NCI-H146 treated with DMSO at 0.1 percent for 48 hours (cell line): ENCODE measurements around the gene PRPF19.

Source experiments
- DNase-seq: peaks from one replicate; lab custom pipeline; 2025; ENCODE audit not compliant: unreplicated experiment; lab: John Stamatoyannopoulos, UW

Gene PRPF19

DNA sequence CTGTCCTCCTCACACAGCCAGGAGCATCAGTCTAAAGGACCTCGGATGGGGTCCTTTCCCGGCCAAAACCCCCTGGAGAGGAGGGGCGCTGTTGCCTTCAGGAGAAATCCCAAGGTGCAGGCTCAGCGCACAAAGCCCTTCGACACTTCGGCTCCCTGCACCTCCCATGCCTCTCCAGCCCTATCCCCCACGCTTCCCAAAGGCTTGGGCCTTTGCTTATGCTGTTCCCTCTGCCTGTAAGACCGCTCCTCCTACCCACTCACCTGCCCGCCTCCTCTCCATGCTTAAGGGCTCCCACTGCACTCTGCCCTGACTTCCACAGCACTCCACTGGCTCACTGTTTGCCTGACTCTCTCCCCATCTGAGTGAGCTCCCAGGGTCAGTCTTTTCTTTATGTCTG is 32.1 kb upstream of the PRPF19 start:
- no peak for DNase-seq

DNA sequence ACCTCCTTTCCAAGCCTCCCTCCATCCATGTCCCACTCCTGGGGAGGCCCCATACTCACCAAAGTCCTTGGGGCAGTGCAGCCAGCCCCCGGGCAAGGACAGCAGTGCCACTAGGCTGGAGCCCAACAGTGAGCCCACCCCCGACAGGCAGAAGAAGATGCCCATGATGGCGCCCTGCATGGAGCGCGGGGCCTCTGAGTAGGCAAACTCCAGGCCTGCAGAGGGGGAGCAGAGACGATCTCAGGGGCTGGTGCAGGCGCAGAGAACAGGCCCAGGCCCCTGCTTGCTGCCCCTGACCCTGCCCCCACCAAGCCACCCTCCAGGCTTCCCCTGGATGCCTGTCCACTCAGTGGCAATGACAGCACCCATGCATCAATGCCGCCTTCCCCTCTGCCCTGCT is 31.4 kb upstream of the PRPF19 start:
- no peak for DNase-seq

DNA sequence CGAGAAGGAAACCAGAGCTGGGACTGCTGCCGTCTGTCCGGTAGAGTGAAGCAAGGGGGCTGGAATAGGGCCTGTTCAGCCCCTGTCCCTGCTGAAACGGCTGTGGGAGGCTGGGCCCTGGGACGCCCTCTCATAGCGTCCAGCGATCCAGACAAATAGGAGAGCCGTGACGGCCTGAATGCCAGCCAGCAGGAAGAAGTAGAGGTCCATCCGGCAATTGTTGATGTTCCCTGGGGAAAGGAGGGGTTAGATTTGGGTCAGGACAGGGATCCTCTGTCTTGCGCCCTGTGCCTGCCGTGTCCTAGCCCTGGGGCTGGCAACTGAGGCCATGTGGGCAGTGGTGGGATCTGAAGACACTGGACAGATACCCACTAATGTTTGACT is 30.8 kb upstream of the PRPF19 start:
- no peak for DNase-seq

DNA sequence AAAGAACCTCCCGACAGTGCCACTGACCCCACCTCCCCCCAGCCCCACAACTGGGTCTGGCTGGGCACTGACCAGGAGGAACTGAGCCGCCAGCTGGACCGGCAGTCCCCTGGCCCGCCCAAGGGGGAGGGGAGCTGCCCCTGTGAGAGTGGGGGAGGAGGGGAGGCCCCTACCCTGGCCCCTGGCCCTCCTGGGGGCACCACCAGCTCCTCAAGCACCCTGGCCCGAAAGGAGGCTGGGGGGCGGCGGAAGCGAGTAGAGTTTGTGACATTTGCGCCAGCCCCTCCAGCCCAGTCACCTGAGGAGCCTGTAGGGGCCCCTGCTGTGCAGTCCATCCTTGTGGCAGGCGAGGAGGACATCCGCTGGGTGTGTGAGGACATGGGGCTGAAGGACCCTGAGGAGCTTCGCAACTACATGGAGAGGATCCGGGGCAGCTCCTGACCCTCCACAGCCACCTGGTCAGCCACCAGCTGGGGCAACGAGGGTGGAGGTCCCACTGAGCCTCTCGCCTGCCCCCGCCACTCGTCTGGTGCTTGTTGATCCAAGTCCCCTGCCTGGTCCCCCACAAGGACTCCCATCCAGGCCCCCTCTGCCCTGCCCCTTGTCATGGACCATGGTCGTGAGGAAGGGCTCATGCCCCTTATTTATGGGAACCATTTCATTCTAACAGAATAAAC is 30.2 kb upstream of the PRPF19 start:
- no peak for DNase-seq

DNA sequence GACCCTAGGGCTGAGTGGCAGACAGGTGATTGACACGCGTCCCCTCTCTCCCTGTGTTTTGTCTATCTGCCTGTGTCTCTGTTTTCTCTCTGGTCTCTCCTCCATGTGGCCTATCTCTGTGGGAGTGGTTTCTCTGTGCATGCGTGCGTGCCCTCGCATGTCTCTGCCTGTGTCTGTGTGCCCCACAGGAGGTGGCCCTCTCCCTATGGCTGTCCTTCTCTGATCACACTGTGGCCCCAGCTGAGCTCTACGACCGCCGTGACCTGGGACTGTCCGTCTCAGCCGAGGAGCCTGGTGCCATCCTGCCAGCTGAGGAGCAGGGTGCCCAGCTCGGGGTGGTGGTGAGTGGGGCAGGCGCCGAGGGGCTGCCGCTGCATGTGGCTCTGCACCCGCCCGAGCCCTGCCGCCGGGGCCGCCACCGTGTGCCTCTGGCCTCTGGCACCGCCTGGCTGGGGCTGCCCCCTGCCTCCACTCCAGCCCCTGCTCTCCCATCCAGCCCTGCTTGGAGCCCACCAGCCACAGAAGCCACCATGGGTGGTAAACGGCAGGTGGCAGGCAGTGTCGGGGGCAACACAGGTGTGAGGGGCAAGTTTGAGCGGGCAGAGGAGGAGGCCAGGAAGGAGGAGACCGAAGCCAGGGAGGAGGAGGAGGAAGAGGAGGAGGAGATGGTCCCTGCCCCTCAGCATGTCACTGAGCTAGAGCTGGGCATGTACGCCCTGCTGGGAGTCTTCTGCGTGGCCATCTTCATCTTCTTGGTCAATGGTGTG is 29.5 kb upstream of the PRPF19 start:
- DNase-seq, result no peak

DNA sequence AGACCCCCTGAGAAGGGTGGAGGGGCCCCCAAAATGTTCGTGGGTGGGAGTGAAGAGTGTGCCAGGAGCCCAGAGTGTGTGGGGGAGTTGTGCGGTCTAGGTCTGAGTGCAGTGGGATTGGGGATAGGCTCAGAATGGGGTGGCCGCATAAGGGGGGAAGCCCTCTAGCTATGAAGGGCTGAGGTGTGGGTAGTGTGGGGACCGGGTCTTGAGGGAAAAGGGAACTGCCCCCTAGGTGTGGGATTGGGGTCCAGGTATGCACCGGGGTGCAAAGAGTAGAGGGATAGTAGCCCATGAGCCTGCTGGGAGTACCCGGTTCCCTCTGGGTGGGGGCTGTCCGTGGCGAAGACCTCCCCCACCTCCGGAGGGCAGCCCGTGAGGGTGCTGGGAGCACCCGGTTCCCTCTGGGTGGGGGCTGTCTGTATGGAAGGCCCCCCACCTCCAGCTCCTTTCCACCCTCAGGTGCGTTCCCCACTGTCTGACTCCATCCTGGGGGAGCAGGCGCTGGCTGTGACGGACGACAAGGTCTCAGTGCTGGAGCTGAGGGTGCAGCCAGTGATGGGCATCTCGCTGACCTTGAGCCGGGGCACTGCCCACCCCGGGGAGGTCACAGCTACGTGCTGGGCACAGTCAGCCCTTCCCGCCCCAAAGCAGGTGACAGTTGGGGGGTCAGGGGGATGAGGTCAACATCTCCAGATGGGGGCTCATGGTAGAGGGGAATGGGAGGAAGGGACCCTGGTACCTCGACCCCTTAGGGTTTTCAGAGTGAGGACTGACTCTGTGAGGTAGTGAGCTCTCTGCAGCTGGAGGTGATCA is 28.6 kb upstream of the PRPF19 start:
- DNase-seq, result no peak

DNA sequence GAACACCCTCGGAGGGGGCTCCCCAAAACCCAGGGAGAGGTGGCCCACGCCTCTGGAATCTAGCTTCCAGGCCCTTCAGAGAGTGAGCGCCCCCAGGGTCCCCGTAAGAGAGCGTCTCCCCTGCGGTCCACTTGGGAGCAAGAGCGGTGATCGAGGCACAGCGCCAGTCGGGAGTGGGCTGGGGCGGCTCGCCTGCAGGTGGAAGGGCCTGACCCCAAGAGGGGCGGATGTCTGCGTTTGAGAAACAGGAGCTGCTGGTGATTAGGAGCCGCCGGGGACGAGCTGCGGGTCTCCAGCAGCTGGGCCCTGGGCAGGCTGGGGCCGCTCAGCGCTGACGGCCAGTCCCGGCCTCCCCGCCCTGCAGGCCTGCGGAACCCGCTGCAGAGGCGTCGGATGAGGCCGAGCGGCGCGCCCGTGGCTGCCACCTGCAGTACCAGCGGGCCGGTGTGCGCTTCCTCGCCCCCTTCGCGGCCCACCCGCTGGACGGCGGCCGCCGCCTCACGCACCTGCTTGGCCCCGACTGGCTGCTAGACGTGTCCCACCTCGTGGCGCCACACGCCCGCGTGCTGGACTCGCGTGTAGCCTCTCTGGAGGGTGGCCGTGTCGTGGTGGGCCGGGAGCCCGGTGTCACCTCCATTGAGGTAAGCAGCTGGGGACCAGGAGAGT is 27.9 kb upstream of the PRPF19 start:
- no peak for DNase-seq

DNA sequence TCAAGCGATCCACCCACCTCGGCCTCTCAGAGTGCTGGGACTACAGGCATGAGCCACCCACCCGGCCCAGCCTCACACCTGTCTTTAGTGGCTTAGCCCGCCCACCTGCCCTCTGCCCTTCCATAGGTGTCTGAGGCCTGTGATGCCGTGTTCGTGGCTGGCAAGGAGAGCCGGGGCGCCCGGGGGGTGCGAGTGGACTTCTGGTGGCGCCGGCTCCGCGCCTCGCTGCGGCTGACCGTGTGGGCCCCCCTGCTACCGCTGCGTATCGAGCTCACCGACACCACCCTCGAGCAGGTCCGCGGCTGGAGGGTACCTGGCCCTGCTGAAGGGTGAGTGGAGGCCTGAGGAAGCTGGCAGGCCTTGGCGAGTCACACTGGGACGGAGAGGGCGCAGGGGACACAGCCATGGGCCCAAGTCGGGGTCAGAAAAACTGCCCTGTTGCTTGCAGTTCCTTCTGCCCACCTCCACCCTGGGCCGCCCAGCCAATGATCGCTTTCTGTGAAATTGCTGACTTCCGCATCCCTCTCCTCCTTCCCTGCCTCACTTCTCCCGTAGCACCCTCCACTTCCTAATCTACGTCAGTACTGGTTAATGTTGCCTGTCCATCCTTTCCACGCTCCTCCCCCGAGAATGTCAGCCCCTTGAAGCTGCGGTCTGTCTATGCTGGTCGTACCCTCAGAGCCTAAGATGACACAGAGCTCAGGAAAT is 27.2 kb upstream of the PRPF19 start:
- no peak for DNase-seq

DNA sequence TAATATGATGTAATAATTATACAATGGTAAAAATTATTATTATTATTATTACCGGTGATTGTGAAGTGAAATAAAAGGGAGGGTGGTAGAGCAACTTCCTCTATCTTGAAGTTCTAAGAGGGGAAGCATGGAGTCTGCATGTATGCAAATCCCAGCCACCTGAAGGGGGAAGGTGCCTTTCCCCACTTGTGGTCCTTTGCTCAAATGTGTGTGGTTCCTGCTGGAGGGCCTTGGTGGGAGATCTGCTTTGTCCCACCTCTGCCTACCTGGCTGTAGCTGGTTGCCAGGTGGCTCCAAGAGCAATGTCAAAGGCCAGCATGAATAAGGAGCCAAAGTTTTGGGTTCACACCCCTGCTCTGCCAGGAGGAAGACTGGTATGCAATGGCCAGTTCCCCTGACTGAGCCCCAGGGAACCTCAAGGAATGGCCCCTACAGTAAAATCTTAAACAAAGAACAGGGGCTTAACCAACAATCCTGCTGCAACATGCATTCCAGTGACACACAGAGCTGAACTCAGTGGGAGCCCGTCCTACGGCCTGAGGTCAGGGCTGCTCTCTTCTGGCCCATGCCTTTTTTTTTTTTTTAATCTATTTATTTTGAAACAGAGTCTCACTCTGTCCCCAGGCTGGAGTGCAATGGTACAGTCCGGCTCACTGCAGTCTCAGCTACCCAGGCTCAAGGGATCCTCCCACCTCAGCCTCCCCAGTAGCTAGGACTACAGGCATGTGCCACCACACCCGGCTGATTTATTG is 26.4 kb upstream of the PRPF19 start:
- no peak for DNase-seq

DNA sequence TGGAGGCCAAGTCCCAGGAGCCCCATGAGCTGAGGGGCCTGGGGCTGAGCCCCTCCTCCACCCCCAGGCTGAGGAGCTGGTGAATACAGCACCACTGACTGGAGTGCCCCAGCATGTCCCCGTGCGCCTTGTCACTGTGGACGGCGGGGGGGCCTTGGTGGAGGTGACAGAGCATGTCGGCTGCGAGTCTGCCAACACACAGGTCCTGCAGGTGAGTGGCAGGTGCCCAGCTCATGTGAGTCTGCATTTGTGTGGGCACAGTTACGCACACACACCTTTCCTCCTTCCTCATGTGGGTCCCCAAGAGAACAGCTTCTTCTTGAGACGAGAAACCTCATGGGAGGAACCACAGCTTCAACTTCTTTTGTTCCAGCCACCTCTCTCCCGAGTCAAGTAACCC is 25.5 kb upstream of the PRPF19 start:
- DNase-seq, result no peak

DNA sequence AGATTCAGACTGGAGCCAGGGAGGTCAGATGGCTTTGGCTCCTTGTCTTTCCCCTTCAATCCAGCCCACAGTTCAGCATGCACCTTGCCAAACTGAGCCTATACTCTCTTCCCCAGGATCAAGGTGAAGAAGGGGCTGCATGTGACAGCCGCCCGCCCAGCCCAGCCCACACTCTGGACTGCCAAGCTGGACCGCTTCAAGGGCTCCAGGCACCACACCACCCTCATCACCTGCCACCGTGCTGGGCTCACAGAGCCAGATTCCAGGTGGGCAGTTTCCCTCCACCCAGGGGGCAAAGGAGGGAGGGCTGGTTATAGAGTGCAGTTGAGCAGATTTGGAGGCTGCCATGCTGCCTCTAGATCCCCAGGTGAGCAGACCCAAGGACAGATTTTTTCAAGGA is 24.0 kb upstream of the PRPF19 start:
- DNase-seq, result no peak

DNA sequence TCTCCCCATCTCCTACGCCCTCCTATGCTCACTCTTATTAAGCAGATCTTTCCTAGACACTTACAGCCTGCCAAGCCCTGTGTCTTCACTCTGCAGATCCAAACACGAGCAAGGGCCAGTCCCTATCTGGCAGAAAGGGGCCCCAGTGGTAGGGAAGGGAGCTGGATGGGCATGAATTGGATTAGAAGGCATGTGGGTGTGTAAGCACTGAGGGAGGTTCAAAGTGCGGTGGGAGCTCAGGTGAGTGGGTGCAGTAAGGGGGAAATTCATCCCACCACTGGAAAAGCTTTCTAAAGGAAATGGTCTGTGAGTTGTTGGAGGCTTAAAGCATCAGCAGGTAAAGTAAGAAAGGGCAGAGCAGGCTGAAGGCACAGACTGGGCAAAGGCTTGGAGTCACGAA is 23.4 kb upstream of the PRPF19 start:
- DNase-seq, result no peak

DNA sequence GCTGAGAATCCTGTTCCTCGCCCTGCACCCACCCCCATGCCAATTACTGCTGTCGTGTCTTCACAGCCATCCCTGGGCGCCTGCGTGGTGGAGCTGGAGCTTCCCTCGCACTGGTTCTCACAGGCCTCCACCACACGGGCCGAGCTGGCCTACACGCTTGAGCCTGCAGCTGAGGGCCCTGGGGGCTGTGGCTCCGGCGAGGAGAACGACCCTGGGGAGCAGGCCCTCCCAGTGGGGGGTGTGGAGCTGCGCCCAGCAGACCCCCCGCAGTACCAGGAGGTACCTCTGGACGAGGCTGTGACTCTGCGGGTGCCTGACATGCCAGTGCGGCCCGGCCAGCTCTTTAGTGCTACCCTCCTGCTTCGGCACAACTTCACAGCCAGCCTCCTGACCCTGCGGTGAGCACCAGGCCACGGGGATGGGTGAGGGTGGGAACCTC is 22.2 kb upstream of the PRPF19 start:
- no peak for DNase-seq

DNA sequence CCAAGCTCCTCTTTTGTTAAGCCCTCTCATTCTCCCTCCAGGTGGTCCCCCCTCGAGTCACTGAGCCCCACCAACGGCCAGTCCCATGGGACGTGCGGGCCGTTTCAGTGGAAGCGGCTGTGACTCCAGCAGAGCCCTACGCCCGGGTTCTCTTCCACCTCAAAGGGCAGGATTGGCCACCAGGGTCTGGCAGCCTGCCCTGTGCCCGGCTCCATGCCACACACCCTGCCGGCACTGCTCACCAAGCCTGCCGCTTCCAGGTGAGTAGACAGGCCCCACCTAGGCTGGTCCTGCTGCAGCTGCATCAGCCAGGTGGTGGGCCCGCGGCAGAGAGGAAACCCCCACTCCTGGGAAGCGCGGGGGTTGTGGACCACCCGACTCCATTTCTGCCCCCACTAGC is 21.2 kb upstream of the PRPF19 start:
- DNase-seq, result no peak

DNA sequence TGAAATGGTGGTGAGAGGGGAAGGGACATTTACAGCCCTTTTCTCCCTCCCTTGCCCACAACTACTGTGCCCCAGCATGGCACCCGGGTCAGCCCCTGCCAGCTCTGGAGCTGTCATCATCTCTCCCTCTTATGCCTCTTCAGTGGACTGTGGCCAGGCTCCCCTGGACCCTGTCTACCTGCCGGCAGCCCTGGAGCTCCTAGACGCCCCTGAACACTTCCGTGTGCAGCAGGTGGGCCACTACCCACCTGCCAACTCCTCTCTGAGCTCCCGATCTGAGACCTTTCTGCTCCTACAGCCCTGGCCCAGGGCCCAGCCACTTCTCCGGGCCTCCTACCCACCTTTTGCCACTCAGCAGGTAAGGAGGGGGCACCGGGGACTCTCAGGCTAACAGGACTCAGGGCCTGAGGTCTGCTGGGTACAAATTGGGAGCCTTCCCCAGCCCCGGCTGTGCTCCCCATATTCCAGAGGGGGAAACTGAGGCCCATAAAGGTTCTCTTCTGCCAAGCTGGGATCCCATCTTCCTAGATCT is 20.7 kb upstream of the PRPF19 start:
- no peak for DNase-seq

DNA sequence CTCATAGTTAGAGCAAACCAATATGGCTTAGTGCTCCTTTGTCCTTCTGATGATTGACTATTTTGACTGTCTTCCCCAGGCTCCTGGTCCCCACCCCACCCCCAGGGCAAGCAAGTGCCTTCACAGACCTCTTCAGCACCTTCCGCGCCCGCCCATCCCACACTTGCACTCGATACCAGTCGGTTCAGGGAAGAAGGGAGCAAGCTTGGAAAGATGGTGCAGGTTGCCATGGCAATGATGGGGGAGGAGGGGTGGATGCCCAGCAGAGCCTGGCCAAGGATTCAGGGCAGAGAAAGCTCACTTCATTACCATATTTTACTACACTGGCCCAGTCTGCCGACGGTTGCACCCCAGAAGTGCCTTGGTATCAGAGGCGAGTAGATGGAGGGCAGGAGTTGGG is 20.1 kb upstream of the PRPF19 start:
- no peak for DNase-seq

DNA sequence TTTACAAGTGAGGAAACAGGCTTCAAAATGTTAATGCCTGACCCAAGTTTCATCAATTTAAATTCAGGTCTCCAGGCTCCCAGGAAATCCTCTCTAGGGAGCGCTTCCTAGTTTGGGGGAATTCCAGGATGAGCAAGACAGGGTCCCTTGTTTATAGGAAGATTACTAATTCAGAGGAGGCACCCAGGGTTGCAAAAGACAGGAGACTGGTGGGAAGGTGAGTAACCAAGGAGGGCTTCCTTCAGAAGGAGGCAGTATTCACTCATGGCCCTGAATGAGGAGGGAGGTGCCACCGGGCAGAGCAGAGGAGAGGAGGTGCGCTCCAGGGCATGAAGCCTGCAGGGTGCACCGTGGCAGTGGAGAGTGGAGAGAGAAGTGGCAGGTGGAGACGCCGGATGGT is 19.5 kb upstream of the PRPF19 start:
- DNase-seq, result peak; percentile 25

DNA sequence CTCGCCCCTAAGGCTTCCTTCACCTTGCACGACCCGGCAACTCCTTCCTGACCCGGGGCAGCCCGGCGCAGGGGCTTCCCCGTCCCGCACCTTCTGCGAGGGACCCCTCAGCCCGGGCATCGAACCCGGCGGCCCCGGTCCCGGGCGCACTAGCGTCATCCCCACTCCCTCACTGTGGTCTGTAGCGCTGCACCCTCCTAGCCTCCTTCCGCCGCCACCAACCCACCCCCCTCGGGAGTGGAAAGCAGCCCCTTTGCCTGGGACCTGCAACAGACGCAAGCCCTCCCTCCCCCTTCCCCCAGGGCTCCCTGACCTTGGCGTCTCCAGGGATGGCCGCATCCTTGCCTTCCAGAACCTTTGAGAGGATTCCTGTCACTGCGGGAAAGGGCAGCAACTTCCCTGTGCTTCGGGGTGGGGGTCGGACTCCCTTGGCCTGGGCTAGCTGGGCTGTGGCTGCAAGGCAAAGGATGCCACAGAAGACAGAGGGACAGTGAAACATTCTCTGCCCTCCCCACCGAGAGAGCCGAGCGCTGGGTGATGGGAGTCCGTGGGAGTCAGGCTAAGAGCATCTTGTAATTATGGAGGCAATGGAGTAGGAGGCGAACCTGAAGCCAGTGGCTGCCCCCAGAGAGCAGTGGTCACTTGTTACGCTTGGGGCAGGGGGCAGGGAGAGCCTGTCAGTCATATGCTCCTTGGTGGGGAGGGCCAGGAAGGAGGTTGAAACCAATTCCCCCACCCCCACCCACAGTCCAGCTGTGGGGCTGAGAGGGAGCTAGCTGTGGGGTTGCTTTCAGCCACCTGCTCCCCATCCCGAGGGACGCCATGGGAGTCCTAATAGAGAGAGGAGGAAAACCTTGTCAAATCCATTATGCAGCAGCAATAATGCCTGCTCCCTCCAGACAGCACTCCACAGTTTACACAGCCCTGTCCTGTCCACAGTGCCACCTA is 18.8 kb upstream of the PRPF19 start:
- DNase-seq, result peak; percentile 64
